Neuronal stem cell (in vitro differentiated cells): ENCODE data around the gene RSAD2.
"Not testable (repeated sequence)": the region's sequence is repeated elsewhere in the genome, so short reads cannot be mapped to it uniquely, and the experiment has no call there.

Source experiments
- DNase-seq: peaks from one replicate; pipeline ENCODE4 v3.0.0-alpha.2; 2013; ENCODE audit warnings: low spot score
- H2AFZ ChIP-seq: one replicate; pipeline ENCODE4 v1.6.1; 2013; ENCODE audit warnings: mild to moderate bottlenecking, low read length, inconsistent platforms
- H2AK5ac ChIP-seq: 2 replicates; pipeline ENCODE4 v1.6.1; 2013; ENCODE audit warnings: low read depth, mild to moderate bottlenecking, inconsistent platforms, low read length, moderate library complexity, mixed read lengths
- H2BK120ac ChIP-seq: 2 replicates; pipeline ENCODE4 v1.6.1; 2013; ENCODE audit warnings: low read depth, mild to moderate bottlenecking, inconsistent platforms, low read length, moderate library complexity, mixed read lengths
- H2BK12ac ChIP-seq: one replicate; pipeline ENCODE4 v1.6.1; 2013; ENCODE audit warnings: low read length, inconsistent platforms
- H2BK15ac ChIP-seq: 2 replicates; pipeline ENCODE4 v1.6.1; 2013; ENCODE audit warnings: mild to moderate bottlenecking, low read length, inconsistent platforms, mixed read lengths
- H2BK5ac ChIP-seq: one replicate; pipeline ENCODE4 v1.6.1; 2013; ENCODE audit warnings: inconsistent platforms, mild to moderate bottlenecking, low read length, moderate library complexity
- H3K14ac ChIP-seq: one replicate; pipeline ENCODE4 v1.6.1; 2013; ENCODE audit warnings: low read length, inconsistent platforms
- H3K18ac ChIP-seq: 2 replicates; pipeline ENCODE4 v1.6.1; 2013; ENCODE audit warnings: low read length, inconsistent platforms
- H3K23ac ChIP-seq: 2 replicates; pipeline ENCODE4 v1.6.1; 2013; ENCODE audit warnings: low read depth, mild to moderate bottlenecking, mixed read lengths, low read length, inconsistent platforms; ENCODE audit not compliant: poor library complexity
- H3K27ac ChIP-seq: replicated peaks from 3 replicates; pipeline ENCODE4 v1.5.1; 2013; ENCODE audit warnings: low read length, inconsistent platforms
- H3K27me3 ChIP-seq, 3 experiments: 2 replicates each; pipeline ENCODE4 v1.6.1; 2013; ENCODE audit warnings: low read length in 3 of 3, mild to moderate bottlenecking in 2 of 3, inconsistent platforms in 1 of 3, low read depth in 1 of 3, mixed read lengths in 1 of 3, moderate library complexity in 1 of 3; ENCODE audit not compliant: control insufficient read depth in 3 of 3, insufficient read depth in 3 of 3
- H3K36me3 ChIP-seq, 2 donors: replicated peaks in 1 of 2; 2 replicates each; pipeline ENCODE4 v1.6.1; 2013; ENCODE audit warnings: low read length in 2 of 2; ENCODE audit not compliant: control insufficient read depth in 2 of 2, insufficient read depth in 2 of 2
- H3K4ac ChIP-seq: 2 replicates; pipeline ENCODE4 v1.6.1; 2013; ENCODE audit warnings: inconsistent platforms, mild to moderate bottlenecking, low read length, moderate library complexity
- H3K4me1 ChIP-seq, 2 donors: 1 replicate in 1 of 2; 2 replicates in 1 of 2; pipeline ENCODE4 v1.6.1; 2013; ENCODE audit warnings: low read length in 2 of 2, low read depth in 1 of 2; ENCODE audit not compliant: control insufficient read depth in 2 of 2, insufficient read depth in 1 of 2
- H3K4me2 ChIP-seq: one replicate; pipeline ENCODE4 v1.6.1; 2013; ENCODE audit warnings: mild to moderate bottlenecking, low read length, inconsistent platforms; ENCODE audit not compliant: insufficient read depth, poor library complexity, severe bottlenecking
- H3K4me3 ChIP-seq, 2 donors: 2 replicates each; pipeline ENCODE4 v1.5.1; 2013; ENCODE audit warnings: low read length in 2 of 2, mild to moderate bottlenecking in 2 of 2, inconsistent platforms in 1 of 2, moderate library complexity in 1 of 2
- H3K79me1 ChIP-seq: one replicate; pipeline ENCODE4 v1.6.1; 2013; ENCODE audit warnings: low read depth, mild to moderate bottlenecking, inconsistent platforms, low read length, moderate library complexity
- H3K9ac ChIP-seq: one replicate; pipeline ENCODE4 v1.6.1; 2013; ENCODE audit warnings: mild to moderate bottlenecking, low read depth, low read length, inconsistent platforms; ENCODE audit not compliant: poor library complexity
- H3K9me3 ChIP-seq, 2 donors: replicated peaks in 1 of 2; 2 replicates each; pipeline versions ENCODE3 to v1.6.1; 2013; ENCODE audit warnings: low read length in 2 of 2, mild to moderate bottlenecking in 2 of 2, inconsistent platforms in 1 of 2, low read depth in 1 of 2, mixed read lengths in 1 of 2, moderate library complexity in 1 of 2; ENCODE audit not compliant: control insufficient read depth in 2 of 2, insufficient read depth in 1 of 2
- H4K8ac ChIP-seq: one replicate; pipeline ENCODE4 v1.6.1; 2013; ENCODE audit warnings: low read depth, mild to moderate bottlenecking, inconsistent platforms, low read length, moderate library complexity
- H4K91ac ChIP-seq: one replicate; pipeline ENCODE4 v1.6.1; 2013; ENCODE audit warnings: low read length, low read depth, mild to moderate bottlenecking, inconsistent platforms; ENCODE audit not compliant: poor library complexity
- WGBS, 2 donors: extraction: QIAGEN DNeasy Blood & Tissue Kit; methylation state at CpG; one replicate each; pipeline ENCODE4 v1.1.7; 2013; ENCODE audit warnings: missing lambda C conversion rate in 2 of 2, mixed read lengths in 1 of 2; ENCODE audit not compliant: insufficient read length in 2 of 2, insufficient replicate concordance in 1 of 2; ENCODE audit errors: extremely low coverage in 2 of 2; 5-methylcytosine and 5-hydroxymethylcytosine counted together

The RSAD2 gene

GRCh38 chr2:6934345-6934744, 56.8 kb downstream of the RSAD2 start:
- Histone ChIP-seq H2BK120ac (no peak overlapping the region), H3K23ac (no peak overlapping the region), H3K9me3 (peaks cover 2 to 6% of the 10 kb centered on the region in 2 donors), H3K27me3 (no peaks in the 10 kb centered on the region), H3K4me1 (peaks cover 0 to 3% of the 10 kb centered on the region in 2 donors), H4K91ac (no peak overlapping the region), H3K18ac (no peak overlapping the region), H4K8ac (no peak overlapping the region), H3K4ac (no peak overlapping the region), H3K14ac (no peak overlapping the region), H2BK5ac (no peak overlapping the region), H2AFZ (no peak overlapping the region), H3K4me3 (no peak overlapping the region), H3K9ac (no peak overlapping the region), H3K36me3 (no peaks in the 10 kb centered on the region), H3K79me1 (peaks cover 1% of the 10 kb centered on the region), H2BK15ac (no peak overlapping the region), H3K4me2 (no peak overlapping the region), H2BK12ac (no peak overlapping the region), H2AK5ac (no peak overlapping the region), H3K27ac (no peak overlapping the region)
- DNase-seq: no peak
- WGBS, 2 donors: no CpG with 5 or more reads among the region's 1 CpG

GRCh38 chr2:6934758-6935651, 57.4 kb downstream of the RSAD2 start:
- no peak overlapping the region for H3K27ac ChIP-seq
- no peaks in the 10 kb centered on the region for H3K36me3 ChIP-seq
- H3K18ac ChIP-seq: no peak overlapping the region
- H3K79me1 ChIP-seq: peaks cover 1% of the 10 kb centered on the region
- H3K4me3 ChIP-seq: no peak overlapping the region
- H4K91ac ChIP-seq: no peak overlapping the region
- H3K27me3 ChIP-seq: no peaks in the 10 kb centered on the region
- H3K14ac ChIP-seq: no peak overlapping the region
- H2AFZ ChIP-seq: no peak overlapping the region
- no peak overlapping the region for H3K4ac ChIP-seq
- peaks cover 2 to 6% of the 10 kb centered on the region in 2 donors for H3K9me3 ChIP-seq
- H2BK15ac ChIP-seq: no peak overlapping the region
- DNase-seq: no peak
- no peak overlapping the region for H2BK12ac ChIP-seq
- WGBS, 2 donors: no CpG with 5 or more reads among the region's 11 CpGs
- peaks cover 0 to 3% of the 10 kb centered on the region in 2 donors for H3K4me1 ChIP-seq
- no peak overlapping the region for H2AK5ac ChIP-seq
- no peak overlapping the region for H3K23ac ChIP-seq
- no peak overlapping the region for H2BK120ac ChIP-seq
- no peak overlapping the region for H3K9ac ChIP-seq
- H4K8ac ChIP-seq: no peak overlapping the region
- H2BK5ac ChIP-seq: no peak overlapping the region
- no peak overlapping the region for H3K4me2 ChIP-seq

- H3K14ac ChIP-seq, H3K9ac ChIP-seq, H3K4me2 ChIP-seq, H3K4ac ChIP-seq, H3K9me3 ChIP-seq, H3K27ac ChIP-seq, H3K4me1 ChIP-seq, H2AK5ac ChIP-seq, H3K4me3 ChIP-seq, H2BK5ac ChIP-seq, DNase-seq, H4K91ac ChIP-seq, H3K79me1 ChIP-seq, H2AFZ ChIP-seq, H3K27me3 ChIP-seq, H2BK120ac ChIP-seq, H2BK12ac ChIP-seq, H3K23ac ChIP-seq, H2BK15ac ChIP-seq, H3K18ac ChIP-seq, H4K8ac ChIP-seq, H3K36me3 ChIP-seq: not testable (repeated sequence)
- WGBS, 2 donors: no CpG with 5 or more reads among the region's 4 CpGs
Observed at GRCh38 chr2:6935652-6936020, 58.1 kb downstream of the RSAD2 start.

- H3K9ac ChIP-seq: no peak overlapping the region
- whole genome bisulfite sequencing, 2 donors: no CpG with 5 or more reads among the region's 2 CpGs
- H3K27ac ChIP-seq: no peak overlapping the region
- H3K4ac ChIP-seq: no peak overlapping the region
- H3K79me1 ChIP-seq: peaks cover 1% of the 10 kb centered on the region
- H4K91ac ChIP-seq: no peak overlapping the region
- no peak overlapping the region for H3K4me2 ChIP-seq
- H2BK5ac ChIP-seq: no peak overlapping the region
- H3K14ac ChIP-seq: no peak overlapping the region
- no peak overlapping the region for H3K4me3 ChIP-seq
- H3K23ac ChIP-seq: no peak overlapping the region
- peaks cover 0 to 6% of the 10 kb centered on the region in 2 donors for H3K4me1 ChIP-seq
- no peak overlapping the region for H2AFZ ChIP-seq
- H2AK5ac ChIP-seq: no peak overlapping the region
- H3K9me3 ChIP-seq: peaks cover 1 to 2% of the 10 kb centered on the region in 2 donors
- no peak overlapping the region for H2BK12ac ChIP-seq
- no peaks in the 10 kb centered on the region for H3K27me3 ChIP-seq
- no peak overlapping the region for H2BK15ac ChIP-seq
- DNase-seq: no peak
- no peak overlapping the region for H3K18ac ChIP-seq
- no peak overlapping the region for H2BK120ac ChIP-seq
- peaks cover 9 to 16% of the 10 kb centered on the region in 2 donors for H3K36me3 ChIP-seq
- no peak overlapping the region for H4K8ac ChIP-seq
Observed at GRCh38 chr2:6937157-6937556, 59.6 kb downstream of the RSAD2 start.
